SK-N-MC (cell line): ENCODE data around the gene PRC1.

Experiments used
- DNase-seq: peaks from one replicate; pipeline ENCODE4 v3.0.0-alpha.2; 2011; ENCODE audit warnings: low read depth, low spot score
- H3K27ac ChIP-seq: fragments of 200-600 bp; sonication (generic); 2 replicates; pipeline ENCODE4 v1.5.1; 2016; ENCODE audit warnings: mixed run types
- H3K36me3 ChIP-seq: fragments of 200-600 bp; sonication (generic); 2 replicates; pipeline ENCODE4 v1.6.1; 2017; ENCODE audit warnings: antibody characterized with exemption, low read length, mixed read lengths; ENCODE audit not compliant: insufficient read depth
- H3K4me3 ChIP-seq: fragments of 200-600 bp; sonication (generic); 2 replicates; pipeline ENCODE4 v1.5.1; 2016
- H3K9ac ChIP-seq: fragments of 200-600 bp; sonication (generic); 2 replicates; pipeline ENCODE4 v1.8.0; 2017; ENCODE audit warnings: mixed run types, mixed read lengths; ENCODE audit not compliant: insufficient read length
- H3K9me3 ChIP-seq: fragments of 200-600 bp; sonication (generic); 2 replicates; pipeline ENCODE4 v1.6.1; 2017; ENCODE audit warnings: low read depth, mild to moderate bottlenecking, antibody characterized with exemption, low read length, moderate library complexity, mixed read lengths
- EZH2 ChIP-seq: fragments of 200-600 bp; sonication (generic); IDR thresholded peaks from one replicate; pipeline ENCODE4 v1.6.1; 2017; ENCODE audit warnings: antibody characterized with exemption
- FOXP2 ChIP-seq: optimal IDR thresholded peaks from 2 replicates; pipeline ENCODE3; 2011; ENCODE audit warnings: mild to moderate bottlenecking, moderate library complexity; ENCODE audit not compliant: insufficient read depth; ENCODE audit errors: extremely low read length, control extremely low read depth
- POLR2AphosphoS5 ChIP-seq: IDR thresholded peaks from 2 replicates; pipeline ENCODE4 v1.6.1; 2012; ENCODE audit warnings: mild to moderate bottlenecking, low read depth, low read length, borderline replicate concordance

PRC1 gene, protein sequence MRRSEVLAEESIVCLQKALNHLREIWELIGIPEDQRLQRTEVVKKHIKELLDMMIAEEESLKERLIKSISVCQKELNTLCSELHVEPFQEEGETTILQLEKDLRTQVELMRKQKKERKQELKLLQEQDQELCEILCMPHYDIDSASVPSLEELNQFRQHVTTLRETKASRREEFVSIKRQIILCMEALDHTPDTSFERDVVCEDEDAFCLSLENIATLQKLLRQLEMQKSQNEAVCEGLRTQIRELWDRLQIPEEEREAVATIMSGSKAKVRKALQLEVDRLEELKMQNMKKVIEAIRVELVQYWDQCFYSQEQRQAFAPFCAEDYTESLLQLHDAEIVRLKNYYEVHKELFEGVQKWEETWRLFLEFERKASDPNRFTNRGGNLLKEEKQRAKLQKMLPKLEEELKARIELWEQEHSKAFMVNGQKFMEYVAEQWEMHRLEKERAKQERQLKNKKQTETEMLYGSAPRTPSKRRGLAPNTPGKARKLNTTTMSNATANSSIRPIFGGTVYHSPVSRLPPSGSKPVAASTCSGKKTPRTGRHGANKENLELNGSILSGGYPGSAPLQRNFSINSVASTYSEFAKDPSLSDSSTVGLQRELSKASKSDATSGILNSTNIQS

DNA sequence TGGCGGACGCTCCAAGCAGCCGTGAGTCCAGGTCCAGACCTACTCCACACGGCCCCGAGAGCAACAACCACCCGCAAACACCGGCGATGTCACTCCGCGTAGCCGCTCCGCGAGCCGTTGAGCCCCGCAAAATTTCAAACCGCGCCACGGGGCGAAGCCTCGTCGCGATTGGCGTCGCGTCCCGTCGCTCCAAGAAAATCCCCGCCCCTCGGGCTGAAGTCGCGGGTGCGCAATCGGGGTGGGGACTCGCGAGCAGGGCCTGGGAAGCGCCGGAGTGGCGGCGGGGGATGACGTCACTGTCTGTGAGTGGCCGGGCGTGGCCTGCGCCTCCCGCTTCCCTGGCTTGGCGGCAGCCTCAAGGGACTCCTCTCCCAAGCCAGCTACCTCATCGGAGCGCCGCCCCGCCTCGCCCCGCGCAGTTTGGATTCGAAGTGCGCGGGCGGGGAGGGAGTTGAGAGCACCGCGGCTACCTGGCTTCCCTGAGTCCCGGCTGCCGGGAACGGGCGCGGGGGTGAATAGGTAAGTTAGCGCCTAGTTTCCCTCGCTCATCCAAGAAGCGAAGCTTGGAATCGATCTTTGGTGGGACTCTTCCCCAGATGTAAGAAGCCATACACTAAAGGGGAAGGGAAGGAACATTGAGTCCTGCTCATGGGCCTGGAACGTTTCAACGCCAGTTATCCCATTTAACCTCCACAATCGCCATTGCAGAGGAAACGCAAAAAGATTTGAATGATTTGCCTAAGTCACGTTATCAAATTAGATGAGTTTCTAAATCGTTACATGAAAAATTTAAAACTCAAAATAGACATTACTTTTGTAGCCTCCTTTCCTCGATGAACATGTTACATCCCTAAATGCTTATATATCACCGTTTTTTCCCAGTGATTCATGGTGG is at the start of gene PRC1:
TSS of gene PRC1 (minus strand) at position 119 of the 895 bp plus-strand sequence. CDS start at position 1, 118 bp downstream.
- peak; percentile 79 for DNase-seq
- peak within 1 kb of the TSS; percentile 93 for H3K27ac ChIP-seq
- peak within 1 kb of the TSS; percentile 100 for H3K4me3 ChIP-seq
- TF ChIP-seq FOXP2 (peak; percentile 80), POLR2AphosphoS5 (peak; percentile 97), EZH2 (no peak)
- H3K9ac ChIP-seq, result peak within 1 kb of the TSS; percentile 99
- peaks cover 25% of the 10 kb centered on the region for H3K36me3 ChIP-seq
- no peaks in the 10 kb centered on the region for H3K9me3 ChIP-seq

DNA sequence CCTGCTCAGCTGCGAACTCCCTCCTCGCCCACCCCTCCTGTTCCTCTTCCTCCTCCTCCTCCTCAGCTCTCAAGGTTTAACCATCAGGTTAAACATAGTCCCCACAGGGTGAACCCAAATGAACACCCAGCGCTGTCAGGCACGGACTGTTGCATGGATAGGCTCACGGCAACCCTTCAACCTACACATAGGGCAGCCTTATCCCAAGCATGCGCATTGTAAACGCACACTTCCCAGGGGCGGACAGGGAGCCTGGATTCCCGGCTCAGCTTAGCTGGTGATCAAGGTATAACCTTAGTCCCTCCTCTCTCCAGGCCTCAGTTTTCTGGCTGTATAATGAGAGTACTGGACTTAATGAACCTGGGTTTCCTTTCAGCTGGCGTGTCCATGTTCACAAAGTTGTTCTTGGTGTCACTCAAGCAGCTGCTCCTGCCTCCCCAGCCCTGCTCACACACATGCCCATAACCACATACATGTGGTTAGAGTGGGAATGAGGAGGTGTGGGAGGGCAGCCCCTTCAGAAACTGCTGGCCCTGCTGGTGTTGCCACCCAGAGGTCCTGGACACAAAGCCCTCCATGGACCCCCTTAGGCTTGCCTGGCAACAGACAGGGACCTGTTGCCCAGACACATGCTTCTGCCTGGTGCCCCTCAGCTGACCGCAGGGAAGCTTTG is 49.0 kb upstream of the PRC1 start:
- no peak overlapping the region for H3K4me3 ChIP-seq

DNA sequence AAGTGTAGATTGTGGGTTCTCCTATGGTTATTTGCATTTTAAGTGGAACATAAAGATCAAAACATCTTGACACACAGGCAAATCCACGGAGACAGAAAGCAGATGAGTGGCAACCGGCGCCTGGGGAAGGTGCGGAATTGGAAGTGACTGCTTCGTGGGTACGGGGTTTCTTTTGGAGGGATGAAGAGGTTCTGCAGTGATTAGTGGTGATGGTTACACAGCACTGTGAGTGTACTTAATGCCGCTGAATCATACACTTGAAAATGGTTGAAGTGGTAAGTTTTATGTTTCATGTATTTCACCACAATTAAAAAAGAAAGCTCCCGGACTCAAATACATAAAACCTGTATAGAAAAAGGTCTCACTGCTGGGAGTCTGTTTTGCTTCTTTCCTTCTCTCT is 46.5 kb upstream of the PRC1 start:
- TF ChIP-seq FOXP2 (no peak), POLR2AphosphoS5 (no peak), EZH2 (no peak)
- no peak for DNase-seq

More for the DNA sequence above, 49.0 kb upstream of the PRC1 start:
- Histone ChIP-seq H3K36me3 (no peaks in the 10 kb centered on the region), H3K27ac (no peak overlapping the region), H3K9ac (no peak overlapping the region), H3K9me3 (no peaks in the 10 kb centered on the region)
- no peak for DNase-seq
- TF ChIP-seq EZH2 (no peak), POLR2AphosphoS5 (no peak)

DNA sequence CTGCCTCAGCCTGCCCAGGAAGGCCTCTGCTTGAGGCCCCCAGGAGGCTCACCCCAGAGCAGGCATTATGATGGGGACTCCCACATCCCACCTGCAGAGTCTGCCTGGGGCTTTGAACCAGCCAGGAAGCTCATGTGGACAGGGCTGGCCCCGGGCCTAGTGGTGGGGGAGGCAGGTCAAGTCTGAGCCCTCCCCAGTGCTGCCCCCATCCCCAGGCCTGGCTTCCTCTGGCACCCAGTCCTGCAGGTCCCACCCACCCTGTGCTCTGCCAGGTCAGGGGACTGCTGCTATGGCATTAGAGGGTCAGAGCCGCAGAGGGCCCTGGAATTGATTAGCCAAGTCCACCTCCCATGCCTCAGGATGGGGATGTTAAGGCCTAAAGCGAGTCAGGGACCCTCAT is 45.7 kb upstream of the PRC1 start:
- no peak for DNase-seq
- H3K27ac ChIP-seq, result no peak overlapping the region
- H3K9me3 ChIP-seq, result no peaks in the 10 kb centered on the region
- H3K4me3 ChIP-seq, result no peak overlapping the region
- H3K36me3 ChIP-seq, result no peaks in the 10 kb centered on the region
- TF ChIP-seq FOXP2, result no peak
- TF ChIP-seq EZH2, result no peak
- no peak for TF ChIP-seq POLR2AphosphoS5
- no peak overlapping the region for H3K9ac ChIP-seq

More for the DNA sequence above, 46.5 kb upstream of the PRC1 start:
- H3K9ac ChIP-seq, result no peak overlapping the region
- H3K27ac ChIP-seq, result no peak overlapping the region
- H3K36me3 ChIP-seq, result no peaks in the 10 kb centered on the region
- H3K4me3 ChIP-seq, result no peak overlapping the region
- H3K9me3 ChIP-seq, result no peaks in the 10 kb centered on the region

DNA sequence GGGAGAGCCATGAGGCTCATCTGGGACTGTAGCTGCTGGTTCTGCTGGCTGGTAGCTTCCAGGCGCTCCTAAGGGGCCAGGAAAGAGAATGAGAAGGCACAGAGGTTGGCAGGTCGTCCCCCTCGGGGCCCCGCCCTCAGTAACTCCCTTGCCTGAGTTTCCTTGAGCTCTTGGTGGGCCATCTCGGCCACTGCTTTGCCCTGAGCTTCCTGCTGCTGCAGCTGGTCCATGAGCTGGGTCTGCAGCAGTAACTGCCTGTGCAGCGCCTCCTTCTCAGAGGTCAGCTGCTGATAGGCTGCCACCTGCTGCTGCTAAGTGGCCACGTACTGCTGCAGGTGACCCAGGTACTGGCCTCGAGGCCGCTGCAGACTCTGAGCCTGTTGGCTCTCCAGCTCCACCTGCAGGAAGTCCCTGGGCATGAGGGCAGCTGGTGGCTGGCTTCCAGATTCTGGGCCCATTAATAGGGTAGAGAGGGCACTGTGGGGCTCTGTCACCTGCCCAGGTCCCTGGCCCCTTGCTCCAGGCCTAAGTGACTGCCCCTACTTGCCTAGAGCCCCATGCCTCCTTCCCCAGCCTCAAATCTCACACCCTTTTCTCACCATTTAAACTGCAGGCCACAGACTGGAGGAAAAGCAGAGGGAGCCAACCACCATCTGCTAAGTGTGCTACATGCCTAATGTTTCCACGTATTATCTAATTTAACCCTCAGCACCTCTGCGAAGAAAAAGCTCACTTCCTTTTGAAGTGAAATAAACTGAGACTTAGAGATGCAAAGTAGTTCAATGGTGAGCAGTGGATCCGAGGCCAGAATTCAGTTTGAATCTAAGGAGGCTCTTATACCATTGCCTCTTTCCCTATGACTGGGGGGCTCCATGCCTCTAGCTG is 38.8 kb upstream of the PRC1 start:
- no peaks in the 10 kb centered on the region for H3K36me3 ChIP-seq
- H3K9me3 ChIP-seq, result no peaks in the 10 kb centered on the region
- H3K27ac ChIP-seq, result no peak overlapping the region
- no peak overlapping the region for H3K9ac ChIP-seq
- TF ChIP-seq EZH2 (no peak), FOXP2 (no peak), POLR2AphosphoS5 (no peak)
- no peak for DNase-seq
- no peak overlapping the region for H3K4me3 ChIP-seq

DNA sequence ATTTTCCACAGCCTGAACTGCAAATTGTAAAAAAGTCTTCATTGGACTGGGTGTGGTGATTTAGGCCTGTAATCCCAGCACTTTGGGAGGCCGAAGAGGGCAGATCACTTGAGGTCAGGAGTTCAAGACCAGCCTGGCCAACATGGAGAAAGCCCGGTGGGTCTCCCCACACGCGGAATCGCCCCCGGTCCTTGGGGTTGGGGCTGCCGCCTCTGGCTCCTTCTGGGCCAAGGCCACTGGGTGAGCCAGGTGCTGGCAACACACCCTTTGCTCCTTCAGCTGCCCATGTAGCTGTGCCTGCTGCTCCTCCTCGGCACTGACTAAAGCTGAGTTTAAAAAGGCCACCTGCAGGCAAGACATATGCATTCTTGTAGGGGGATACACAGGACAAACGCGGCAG is 37.5 kb upstream of the PRC1 start:
- DNase-seq, result no peak

DNA sequence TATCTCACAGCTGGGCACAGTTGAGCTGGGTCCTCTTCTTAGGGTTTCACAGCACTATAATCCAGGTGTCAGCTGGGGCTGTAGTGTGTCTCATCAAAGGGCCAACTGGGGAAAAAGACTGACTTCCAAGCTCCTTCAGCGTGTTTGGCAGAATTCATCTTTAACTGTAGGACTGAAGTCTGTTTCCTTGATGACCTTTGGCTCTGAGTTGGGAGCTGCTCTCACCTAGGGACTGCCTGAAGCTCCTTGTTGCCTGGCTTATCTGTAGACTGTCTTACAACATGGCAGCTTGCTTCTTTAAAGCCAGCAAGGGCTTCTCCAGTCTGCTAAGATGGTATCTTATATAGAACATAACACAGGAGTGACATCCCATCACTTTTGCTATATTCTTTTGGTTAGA is 33.3 kb upstream of the PRC1 start:
- Histone ChIP-seq H3K9me3 (no peaks in the 10 kb centered on the region), H3K9ac (no peak overlapping the region), H3K4me3 (no peak overlapping the region), H3K27ac (no peak overlapping the region), H3K36me3 (no peaks in the 10 kb centered on the region)
- no peak for DNase-seq
- TF ChIP-seq POLR2AphosphoS5 (no peak), FOXP2 (no peak), EZH2 (no peak)

More for the DNA sequence above, 37.5 kb upstream of the PRC1 start:
- H3K9me3 ChIP-seq, result no peaks in the 10 kb centered on the region
- no peak overlapping the region for H3K9ac ChIP-seq
- H3K27ac ChIP-seq, result no peak overlapping the region
- H3K36me3 ChIP-seq, result no peaks in the 10 kb centered on the region
- H3K4me3 ChIP-seq, result no peak overlapping the region
- TF ChIP-seq FOXP2 (no peak), EZH2 (no peak), POLR2AphosphoS5 (no peak)
